Lung (tissue), 12 donors: ENCODE measurements around the gene CFAP61. TPM values are rescaled to one million over a fixed set of nuclear protein-coding genes. Genes with fewer than 3 reads are reported as not detected.

Experiments
- ATAC-seq: fragments of 200-7000 bp; cut with Tn5 transposase; one replicate; pipeline ENCODE4 v1.9.1; 2020; ENCODE audit warnings: moderate number of reproducible peaks; ENCODE audit not compliant: insufficient read depth, low FRiP score
- DNase-seq, 3 donors: peaks; one replicate each; pipeline ENCODE4 v3.0.0-alpha.2; 2013 to 2017
- H3K27ac ChIP-seq, 2 donors: one replicate each; pipeline ENCODE4 v1.5.1; 2013; ENCODE audit warnings: mild to moderate bottlenecking in 2 of 2, moderate library complexity in 2 of 2, control low read depth in 1 of 2, inconsistent platforms in 1 of 2, low read depth in 1 of 2, low read length in 1 of 2
- H3K27me3 ChIP-seq, 3 donors: one replicate each; pipeline ENCODE4 v1.5.1; 2013; ENCODE audit warnings: low read length in 2 of 3; ENCODE audit not compliant: control insufficient read depth in 3 of 3, insufficient read depth in 3 of 3
- H3K36me3 ChIP-seq, 4 donors: one replicate each; pipeline ENCODE4 v1.5.1; 2013; ENCODE audit warnings: low read length in 4 of 4, mild to moderate bottlenecking in 1 of 4, moderate library complexity in 1 of 4; ENCODE audit not compliant: control insufficient read depth in 4 of 4, insufficient read depth in 4 of 4
- H3K4me1 ChIP-seq, 5 donors: one replicate each; pipeline ENCODE4 v1.5.1; 2013; ENCODE audit warnings: low read length in 5 of 5, mild to moderate bottlenecking in 2 of 5, moderate library complexity in 1 of 5; ENCODE audit not compliant: control insufficient read depth in 5 of 5, insufficient read depth in 5 of 5
- H3K4me3 ChIP-seq: one replicate; pipeline ENCODE4 v1.5.1; 2013; ENCODE audit warnings: mild to moderate bottlenecking, control low read depth, moderate library complexity
- H3K9ac ChIP-seq, 2 donors: one replicate each; pipeline ENCODE4 v1.5.1; 2013; ENCODE audit warnings: low read length in 2 of 2, control low read depth in 1 of 2; ENCODE audit not compliant: insufficient read depth in 1 of 2
- H3K9me3 ChIP-seq, 4 donors: one replicate each; pipeline ENCODE4 v1.5.1; 2013; ENCODE audit warnings: low read length in 3 of 4, mild to moderate bottlenecking in 1 of 4, moderate library complexity in 1 of 4; ENCODE audit not compliant: control insufficient read depth in 4 of 4, insufficient read depth in 3 of 4
- CTCF ChIP-seq: IDR thresholded peaks from 2 replicates; pipeline ENCODE4 v1.5.1; 2012; ENCODE audit warnings: mild to moderate bottlenecking; ENCODE audit errors: control extremely low read depth, extremely low read depth
- WGBS, 2 donors: extraction: QIAGEN DNeasy Blood & Tissue Kit; methylation state at CpG; one replicate each; pipeline ENCODE4 v1.1.7; 2013; 5-methylcytosine and 5-hydroxymethylcytosine counted together
- polyA plus RNA-seq, 2 donors: library from polyadenylated mRNA; stranded (reverse); fragments of 200-250 nt; gene quantifications; one replicate each; pipeline ENCODE4 v1.2.1, GENCODE V29; 2013
- total RNA-seq, 2 donors: library from RNA; depleted of rRNA in 1 of 2; stranded (reverse); fragments of >200 nt in 1 of 2; gene quantifications; one replicate each; pipeline ENCODE4 v1.2.1, GENCODE V29; 2014 to 2021
- donor health status: control.
- donor health status: control.
- donor health status: Bipolar disorder and iron deficiency.
- donor health status: healthy.
- donor health status: DM: yes; HTN: yes; CAD: no.

Gene CFAP61
- total and polyA plus RNA-seq, 4 donors, result 2.0 to 15.4 (median 6.5) TPM

- TF ChIP-seq CTCF, result no peak
- no peak for DNase-seq
Measured at GRCh38 chr20:20021835-20022234, 30.5 kb upstream of the CFAP61 start.

DNA sequence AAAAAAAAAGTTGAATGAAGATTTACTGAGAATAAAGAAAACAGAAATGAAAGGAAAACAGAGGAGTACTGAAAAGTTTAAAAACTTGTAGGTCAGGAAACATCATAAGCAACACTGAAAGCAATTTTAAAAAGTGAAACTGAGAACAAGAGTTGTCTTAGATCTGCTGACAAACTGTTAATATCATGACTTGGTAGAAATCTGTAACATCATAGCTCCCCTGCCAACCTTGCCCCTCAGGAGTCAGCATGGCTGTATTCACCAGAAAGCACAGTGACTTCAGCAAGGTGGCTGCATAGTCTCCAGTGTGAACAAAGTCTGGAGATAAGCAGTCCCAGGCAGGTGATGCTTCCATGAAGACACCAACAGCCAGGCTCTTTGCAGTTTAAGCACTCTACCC lies 29.8 kb upstream of the CFAP61 start:
- Histone ChIP-seq H3K9ac (no peak overlapping the region), H3K4me1 (peaks cover 10 to 25% (median 12%) of the 10 kb centered on the region in 5 donors), H3K9me3 (no peaks in the 10 kb centered on the region), H3K27me3 (no peaks in the 10 kb centered on the region), H3K27ac (no peak overlapping the region), H3K4me3 (no peak overlapping the region), H3K36me3 (peaks cover 9 to 19% (median 15%) of the 10 kb centered on the region in 4 donors)
- ATAC-seq (no peak), DNase-seq (no peak)
- no peak for TF ChIP-seq CTCF

More at GRCh38 chr20:20021835-20022234, 30.5 kb upstream of the CFAP61 start:
- no peak overlapping the region for H3K4me3 ChIP-seq
- WGBS, 2 donors, result 88 to 91% methylated on average over 7 of the region's 7 CpGs
- no peaks in the 10 kb centered on the region for H3K27me3 ChIP-seq
- H3K9me3 ChIP-seq, result no peaks in the 10 kb centered on the region
- no peak for ATAC-seq
- H3K9ac ChIP-seq, result no peak overlapping the region
- H3K27ac ChIP-seq, result no peak overlapping the region
- peaks cover 6 to 19% (median 13%) of the 10 kb centered on the region in 4 donors for H3K36me3 ChIP-seq
- H3K4me1 ChIP-seq, result peaks cover 10 to 25% (median 12%) of the 10 kb centered on the region in 5 donors

- no peak overlapping the region for H3K9ac ChIP-seq
- no peak for TF ChIP-seq CTCF
- DNase-seq (no peak), ATAC-seq (no peak)
- H3K27ac ChIP-seq, result no peak overlapping the region
- H3K4me1 ChIP-seq, result peaks cover 4 to 21% (median 9%) of the 10 kb centered on the region in 5 donors
- 95 to 98% methylated on average over 3 of the region's 3 CpGs for WGBS, 2 donors
- H3K36me3 ChIP-seq, result peaks cover 9 to 24% (median 14%) of the 10 kb centered on the region in 4 donors
- H3K27me3 ChIP-seq, result no peaks in the 10 kb centered on the region
- no peak overlapping the region for H3K4me3 ChIP-seq
- H3K9me3 ChIP-seq, result no peaks in the 10 kb centered on the region
Measured at GRCh38 chr20:20023395-20023794, 28.9 kb upstream of the CFAP61 start.

GRCh38 chr20:20024942-20025341 lies 27.4 kb upstream of the CFAP61 start:
- Histone ChIP-seq H3K27ac (no peak overlapping the region), H3K4me3 (no peak overlapping the region), H3K4me1 (peaks cover 0 to 13% (median 0%) of the 10 kb centered on the region in 5 donors), H3K36me3 (peaks cover 7 to 25% (median 12%) of the 10 kb centered on the region in 4 donors), H3K9me3 (no peaks in the 10 kb centered on the region), H3K27me3 (no peaks in the 10 kb centered on the region), H3K9ac (no peak overlapping the region)
- TF ChIP-seq CTCF, result no peak
- no peak for DNase-seq
- ATAC-seq, result no peak
